ENCODE results near the gene LRWD1.

GRCh38 chr7:102469351-102469971, 4.7 kb downstream of the LRWD1 start:
- no peak for TF ChIP-seq CTCF (IDR thresholded peaks at IDR 0.05 in 2 of 3, conservative IDR thresholded peaks at IDR 0.05 in 1 of 3; ENCODE audit: borderline replicate concordance in 1 of 3, insufficient read depth in 1 of 3, low read depth in 2 of 3, low read length in 2 of 3)
- no peak for TF ChIP-seq REST (IDR thresholded peaks at IDR 0.05; ENCODE audit: low read depth)
- no peak for TF ChIP-seq POLR2AphosphoS5 (IDR thresholded peaks at IDR 0.05; ENCODE audit: low read depth, low read length)
- no peak for TF ChIP-seq POLR2A (IDR thresholded peaks at IDR 0.05; ENCODE audit: borderline replicate concordance, extremely low read depth, insufficient read depth, insufficient read length)
- no peak for TF ChIP-seq FOSL1 (IDR thresholded peaks at IDR 0.05; ENCODE audit: low read depth)

Data from HCT116 (cell line).